AG04449 (cell line): Measurements from ENCODE around the gene CDK5RAP1.

Experiments
- CTCF ChIA-PET: fragments of 350-600 bp; formaldehyde crosslinking; extraction: SDS; loops from one replicate; lab custom pipeline; 2021; ENCODE audit warnings: antibody characterized with exemption; lab: Yijun Ruan, JAX
- POLR2A ChIA-PET: fragments of 400-600, 350-600 bp; formaldehyde crosslinking; extraction: SDS; loops from one replicate; lab custom pipeline; 2020; ENCODE audit warnings: antibody characterized with exemption, inconsistent platforms; lab: Yijun Ruan, JAX
- DNase-seq: peaks from one replicate; pipeline ENCODE4 v3.0.0-alpha.2; 2010; ENCODE audit warnings: low read depth, low spot score
- H3K4me3 ChIP-seq: 2 replicates; pipeline ENCODE4 v1.5.1; 2011; ENCODE audit warnings: low read depth, mild to moderate bottlenecking, control low read depth, low read length
- CTCF ChIP-seq: IDR thresholded peaks from one replicate; pipeline ENCODE4 v1.5.1; 2011; ENCODE audit warnings: mild to moderate bottlenecking, moderate library complexity, low read length, control low read depth, inconsistent platforms; ENCODE audit not compliant: insufficient read depth; ENCODE audit errors: missing control alignments

CDK5RAP1 gene

DNA sequence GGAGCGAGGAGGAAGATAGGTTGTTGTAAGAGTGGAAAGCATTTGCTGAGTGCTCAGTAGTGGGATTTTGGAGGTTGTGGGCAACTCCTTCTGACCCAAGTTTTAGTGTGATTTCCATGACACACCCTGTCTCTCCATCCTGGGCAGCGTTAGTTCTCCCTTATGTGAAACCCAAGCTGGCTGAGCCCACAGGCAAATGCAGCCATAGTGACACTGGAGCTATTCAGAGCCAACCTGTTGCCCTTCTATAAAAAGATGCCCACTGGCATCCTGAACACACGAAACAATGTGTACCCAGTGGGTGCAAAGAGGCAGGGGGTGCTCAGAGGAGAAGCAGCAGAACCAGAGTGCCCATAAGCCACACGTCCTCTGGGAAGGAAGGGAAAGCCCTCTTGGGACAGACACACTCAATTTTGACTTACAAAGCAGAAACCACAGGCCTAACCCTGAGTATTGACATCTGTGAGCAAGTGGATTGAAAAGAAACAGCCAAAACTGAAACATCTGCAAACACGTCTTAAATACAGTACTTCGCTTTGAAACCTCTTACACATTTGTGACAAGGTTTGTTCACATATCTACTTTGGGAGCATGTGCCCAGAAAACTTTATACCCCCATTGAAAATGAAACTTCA, 63.7 kb downstream of the CDK5RAP1 start:
- ChIA-PET POLR2A (no interaction called here), CTCF (interaction anchor here (1.3 kb wide), 1 partner anchor 40 kb away, joined by 3 read pairs; no protein-coding TSS in a partner anchor)
- H3K4me3 ChIP-seq, result no peak overlapping the region
- no peak for DNase-seq
- no peak for TF ChIP-seq CTCF

- ChIA-PET CTCF (interaction anchor here (1.3 kb wide), 1 partner anchor 39 kb away, joined by 3 read pairs; no protein-coding TSS in a partner anchor), POLR2A (no interaction called here)
- no peak for TF ChIP-seq CTCF
- no peak for DNase-seq
- no peak overlapping the region for H3K4me3 ChIP-seq
These were observed 64.2 kb downstream of the CDK5RAP1 start for GRCh38 chr20:33337119-33337518.

DNA sequence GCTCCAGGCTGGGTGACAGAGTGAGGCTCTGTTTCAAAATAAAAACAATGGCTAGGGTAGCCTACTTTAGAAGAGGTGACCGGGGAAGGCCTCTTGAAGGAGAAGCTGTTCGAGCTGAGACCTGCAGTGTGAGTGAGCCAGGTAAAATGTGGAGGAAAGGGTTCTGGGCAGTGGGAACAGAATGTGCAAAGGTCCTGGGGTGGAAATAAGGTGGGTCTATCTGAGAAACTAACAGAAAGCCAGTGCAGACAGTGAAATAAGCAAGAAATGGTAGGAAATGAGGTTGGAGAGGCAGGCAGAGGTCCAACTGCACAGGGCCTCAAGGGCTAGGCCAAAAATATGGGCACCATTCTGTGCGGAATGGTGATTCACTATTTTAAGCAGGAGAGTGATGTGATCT, 64.9 kb downstream of the CDK5RAP1 start:
- CTCF ChIA-PET, result interaction anchor here (1.3 kb wide), 1 partner anchor 39 kb away, joined by 3 read pairs; no protein-coding TSS in a partner anchor
- no peak overlapping the region for H3K4me3 ChIP-seq
- DNase-seq, result no peak
- TF ChIP-seq CTCF, result no peak
- POLR2A ChIA-PET, result no interaction called here

GRCh38 chr20:33334111-33334510, 67.2 kb downstream of the CDK5RAP1 start:
- POLR2A ChIA-PET, result no interaction called here
- DNase-seq, result no peak
- H3K4me3 ChIP-seq, result no peak overlapping the region
- TF ChIP-seq CTCF, result no peak
- CTCF ChIA-PET, result no interaction called here

GRCh38 chr20:33333616-33334015, 67.7 kb downstream of the CDK5RAP1 start:
- no peak for DNase-seq
- no peak overlapping the region for H3K4me3 ChIP-seq
- ChIA-PET POLR2A (no interaction called here), CTCF (no interaction called here)
- TF ChIP-seq CTCF, result no peak

DNA sequence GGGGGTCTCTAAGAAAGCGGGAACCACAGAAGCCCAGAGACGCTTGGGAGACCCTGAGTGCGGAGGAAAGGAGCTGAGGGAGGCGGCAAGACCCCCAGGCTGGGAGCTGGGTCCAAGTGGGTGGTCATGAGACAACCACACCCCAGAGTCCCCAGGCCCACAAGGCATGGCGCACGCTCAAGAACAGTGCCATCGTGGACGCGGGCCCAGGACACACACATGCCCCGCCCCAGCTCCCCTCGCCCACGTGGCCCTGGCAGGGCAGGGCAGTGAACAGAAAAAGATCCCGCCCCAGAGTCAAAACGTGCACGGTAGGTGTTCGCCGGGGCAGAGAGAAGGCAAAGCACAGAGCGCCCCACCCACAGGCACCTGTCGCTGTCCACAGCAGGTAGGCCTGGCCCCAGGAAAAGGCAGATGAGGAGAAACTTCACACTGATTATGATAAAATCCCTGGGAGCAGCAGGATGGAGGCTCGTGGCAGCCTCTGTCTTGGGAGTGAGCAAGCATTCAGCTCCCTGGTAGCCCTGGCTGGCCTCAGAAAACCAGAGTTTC, 68.3 kb downstream of the CDK5RAP1 start:
- no peak overlapping the region for H3K4me3 ChIP-seq
- DNase-seq, result no peak
- CTCF ChIA-PET, result no interaction called here
- TF ChIP-seq CTCF, result no peak
- POLR2A ChIA-PET, result no interaction called here
